ENCODE measurements around the gene CYP3A7.
"Not testable (repeated sequence)": the region's sequence is repeated elsewhere in the genome, so short reads cannot be mapped to it uniquely, and the experiment has no call there.

The CYP3A7 gene

DNA sequence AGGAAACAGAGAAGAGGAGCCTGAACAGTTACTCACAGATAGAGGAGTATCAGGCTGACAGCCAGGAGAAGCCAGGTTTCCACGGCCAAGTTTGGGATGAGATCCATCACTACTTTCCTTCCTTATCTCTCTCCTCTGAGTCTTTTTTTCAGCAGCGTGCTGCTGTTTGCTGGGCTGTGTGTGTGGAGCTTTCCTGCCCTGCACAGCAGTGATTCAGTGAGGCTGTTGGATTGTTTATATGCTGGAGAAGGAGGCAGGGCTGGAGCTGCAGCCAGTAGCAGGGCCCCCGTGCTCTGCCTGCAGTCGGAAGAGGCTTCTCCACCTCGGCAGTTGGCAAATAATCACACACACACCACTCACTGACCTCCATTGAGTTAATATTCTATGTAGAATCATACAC lies at the start of gene CYP3A7:
Gene CYP3A7, minus strand, starts transcription at position 210 of the 400 bp plus-strand sequence. Its CDS starts 103 bp downstream, at position 107.
- no peak for ATAC-seq
- DNase-seq = no peak

DNA sequence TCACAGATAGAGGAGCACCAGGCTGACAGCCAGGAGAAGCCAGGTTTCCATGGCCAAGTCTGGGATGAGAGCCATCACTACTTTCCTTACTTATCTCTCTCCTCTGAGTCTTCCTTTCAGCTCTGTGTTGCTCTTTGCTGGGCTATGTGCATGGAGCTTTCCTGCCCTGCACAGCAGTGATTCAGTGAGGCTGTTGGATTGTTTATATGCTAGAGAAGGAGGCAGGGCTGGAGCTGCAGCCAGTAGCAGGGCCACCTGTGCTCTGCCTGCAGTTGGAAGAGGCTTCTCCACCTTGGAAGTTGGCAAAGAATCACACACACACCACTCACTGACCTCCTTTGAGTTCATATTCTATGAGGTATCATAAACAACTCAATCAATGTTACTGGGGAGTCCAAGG lies 49.0 kb upstream of the CYP3A7 start, which contains the start of gene CYP3A4:
Gene CYP3A4, minus strand, starts transcription at position 178 of the 400 bp plus-strand sequence. Its CDS starts 103 bp downstream, at position 75.
- no peak for ATAC-seq
- DNase-seq = no peak

DNA sequence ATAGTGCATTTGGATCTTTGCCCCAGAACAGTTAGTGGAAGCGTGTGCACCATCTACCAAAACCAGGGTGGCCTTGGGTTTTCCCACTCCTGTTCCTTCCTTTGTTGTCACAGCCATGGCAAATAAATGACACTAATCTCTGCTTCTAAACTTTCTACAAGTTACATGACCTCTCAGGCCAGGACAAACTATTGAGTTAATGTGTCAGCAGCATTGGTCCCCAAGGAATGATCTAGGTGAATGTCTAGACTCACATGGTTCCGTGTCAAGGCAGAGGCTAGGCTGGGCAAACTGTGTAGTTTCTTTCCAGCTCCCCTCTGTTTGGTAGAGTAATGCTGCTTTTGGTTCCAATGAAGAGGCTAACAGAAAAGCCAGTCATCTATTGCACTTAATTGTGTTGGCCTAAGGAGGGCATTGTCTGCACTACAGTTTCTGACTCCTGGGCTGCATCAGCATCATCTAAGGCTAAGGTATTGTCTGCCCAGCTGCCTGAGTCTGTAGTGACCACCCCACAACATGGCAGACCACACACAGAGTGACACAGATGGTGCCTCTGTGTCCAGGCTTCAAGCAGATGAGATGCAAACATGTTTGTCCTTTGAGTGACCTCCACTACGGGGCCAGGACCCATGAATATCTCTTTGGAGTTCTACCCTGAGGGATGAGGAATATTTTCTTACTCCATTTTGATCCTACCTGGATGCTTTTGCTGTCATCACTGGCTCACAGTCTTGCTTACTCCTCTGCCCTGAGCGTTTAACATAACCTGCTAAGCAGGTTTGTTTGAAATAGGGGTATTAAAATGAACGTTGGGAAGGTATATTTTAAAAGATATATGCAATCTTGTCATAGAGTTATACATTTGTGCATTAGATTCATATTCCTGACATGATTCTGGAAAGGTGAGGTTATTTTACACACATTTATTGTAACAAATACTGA lies 47.3 kb upstream of the CYP3A7 start:
- DNase-seq = no peak

DNA sequence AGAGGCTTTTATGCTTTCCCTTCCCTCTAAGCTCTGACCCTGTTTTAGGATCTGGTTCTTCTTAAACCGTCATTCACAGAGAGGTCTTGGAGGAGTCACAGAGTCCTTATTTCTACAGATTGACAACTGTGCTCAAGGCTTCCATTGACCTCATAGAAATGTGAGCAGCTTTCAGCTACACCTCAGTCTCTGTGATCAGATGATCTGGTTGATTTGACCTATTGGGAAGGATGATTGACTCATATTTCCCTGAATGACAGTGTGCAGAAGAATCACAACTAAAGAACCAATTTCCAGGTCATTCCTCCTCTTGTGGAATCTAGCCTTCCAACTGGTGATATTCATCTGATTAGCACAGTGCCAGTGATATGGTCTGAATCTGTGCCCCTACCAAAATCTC lies 45.6 kb upstream of the CYP3A7 start:
- DNase-seq (no peak), ATAC-seq (peak; percentile 59)

More for the DNA sequence above, 47.3 kb upstream of the CYP3A7 start:
- ATAC-seq = no peak

DNA sequence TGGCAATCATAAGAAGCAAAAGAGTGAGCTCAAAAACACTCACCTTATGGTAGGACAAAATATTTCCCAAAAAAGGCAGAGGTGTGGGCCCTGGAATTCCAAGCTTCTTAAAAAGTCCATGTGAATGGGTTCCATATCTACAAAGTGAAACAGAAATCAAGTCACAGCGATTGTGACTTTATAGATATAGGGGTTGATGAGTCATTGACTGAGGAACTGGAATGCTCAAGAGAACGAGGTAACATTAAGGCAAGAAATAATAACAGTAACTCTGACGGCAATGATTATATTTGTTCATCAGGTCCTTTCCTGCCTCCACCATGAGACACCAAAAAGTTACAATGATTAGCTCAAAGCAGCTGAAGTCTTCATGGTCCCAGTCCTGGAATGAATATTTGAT lies 45.0 kb upstream of the CYP3A7 start:
- no peak for ATAC-seq
- DNase-seq = no peak

DNA sequence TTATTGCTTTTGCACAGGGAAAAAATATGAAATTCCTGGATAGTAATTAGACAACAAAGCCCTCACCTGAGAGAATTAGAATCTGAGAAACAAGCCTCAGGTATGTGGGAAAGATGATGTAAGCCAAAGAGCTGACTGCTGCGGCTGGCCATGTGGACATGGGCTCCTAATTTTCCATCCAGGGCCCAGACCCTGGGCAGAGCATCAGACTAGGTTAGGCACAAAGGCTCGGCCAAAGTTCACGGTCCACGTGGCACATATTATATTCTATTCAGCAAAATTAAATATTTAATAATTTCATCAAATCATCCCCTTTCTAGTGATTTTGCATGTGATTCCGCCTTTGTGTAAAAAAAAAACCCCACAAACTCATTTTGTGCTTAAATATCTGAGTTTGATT lies 43.9 kb upstream of the CYP3A7 start:
- ATAC-seq (no peak), DNase-seq (no peak)

DNA sequence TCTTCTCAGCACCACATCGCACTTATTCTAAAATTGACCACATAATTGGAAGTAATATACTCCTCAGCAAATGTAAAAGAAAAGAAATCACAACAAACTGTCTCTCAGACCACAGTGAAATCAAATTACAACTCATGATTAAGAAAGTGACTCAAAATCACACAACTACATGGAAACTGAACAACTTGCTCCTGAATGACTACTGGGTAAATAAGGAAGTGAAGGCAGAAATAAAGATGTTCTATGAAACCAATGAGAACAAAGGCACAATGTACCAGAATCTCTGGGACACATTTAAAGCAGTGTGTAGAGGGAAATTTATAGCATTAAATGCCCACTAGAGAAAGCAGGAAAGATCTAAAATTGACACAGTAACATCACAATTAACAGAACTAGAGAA lies 38.4 kb upstream of the CYP3A7 start:
- ATAC-seq, DNase-seq: not testable (repeated sequence)

DNA sequence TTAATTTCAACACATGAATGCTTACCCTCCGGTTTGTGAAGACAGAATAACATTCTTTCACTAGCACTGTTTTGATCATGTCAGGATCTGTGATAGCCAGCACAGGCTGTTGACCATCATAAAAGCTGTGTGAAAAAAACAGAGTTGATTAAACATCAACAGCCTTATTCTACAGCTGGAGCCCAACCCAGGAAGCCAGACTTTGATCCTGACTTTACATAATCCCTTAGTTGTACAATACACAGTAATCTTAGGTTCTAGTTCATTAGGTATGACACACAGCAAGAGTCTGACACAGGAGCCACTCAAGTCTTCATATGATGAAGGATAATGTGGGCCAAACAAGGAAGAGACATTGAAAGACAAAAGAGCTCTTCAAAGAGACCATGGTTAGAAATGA lies 37.6 kb upstream of the CYP3A7 start:
- ATAC-seq (no peak), DNase-seq (no peak)

DNA sequence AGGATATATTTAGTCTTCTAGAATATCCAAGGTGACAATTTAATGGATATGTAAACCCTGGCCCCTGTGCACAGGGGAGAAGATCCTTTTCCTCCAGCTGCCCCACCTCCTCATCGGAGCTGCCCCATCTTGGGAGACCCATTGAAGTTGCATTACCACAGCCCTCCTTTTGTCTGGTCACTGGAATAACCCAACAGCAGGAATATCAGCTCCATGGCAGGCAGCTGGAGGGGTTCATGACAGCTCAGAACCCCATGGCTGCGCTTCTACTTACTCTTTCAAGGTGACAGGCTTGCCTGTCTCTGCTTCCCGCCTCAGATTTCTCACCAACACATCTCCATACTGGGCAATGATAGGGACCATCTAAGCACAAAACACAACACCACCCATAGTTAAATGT lies 34.5 kb upstream of the CYP3A7 start:
- DNase-seq, ATAC-seq: not testable (repeated sequence)

DNA sequence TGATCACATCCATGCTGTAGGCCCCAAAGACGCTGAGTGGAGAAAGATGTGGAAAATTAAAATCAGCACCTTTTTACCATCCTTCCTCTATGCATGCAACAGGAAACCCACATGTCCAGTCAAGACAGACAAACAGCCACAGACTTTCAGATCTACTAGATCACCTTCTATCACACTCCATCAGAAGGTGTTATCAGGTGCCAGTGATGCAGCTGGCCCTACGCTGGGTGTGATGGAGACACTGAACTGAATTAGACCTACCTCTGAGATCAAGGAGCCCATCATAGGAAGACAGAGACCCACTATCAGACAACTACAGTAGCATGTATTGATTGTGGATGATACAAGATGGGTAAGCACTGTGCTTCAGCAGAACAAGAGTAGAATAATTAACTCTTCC lies 33.5 kb upstream of the CYP3A7 start:
- DNase-seq (no peak), ATAC-seq (no peak)

DNA sequence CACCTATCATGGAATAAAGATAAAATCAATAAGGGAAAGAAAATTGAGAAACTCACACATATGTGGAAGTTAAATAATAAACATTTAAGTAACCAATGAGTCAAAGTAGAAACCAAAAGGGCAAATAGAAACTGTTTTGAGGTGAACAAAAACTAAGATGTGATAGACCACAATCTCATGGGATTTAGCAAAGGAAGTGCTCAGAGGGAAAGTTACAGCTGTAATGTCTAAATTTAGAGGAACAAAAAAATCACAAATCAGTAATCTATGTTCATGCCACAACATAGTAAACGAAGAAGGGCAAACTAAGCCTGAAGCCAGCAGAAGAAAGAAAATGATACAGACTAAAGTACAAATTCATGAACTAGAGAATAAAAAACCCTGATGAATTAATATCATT lies 32.7 kb upstream of the CYP3A7 start:
- DNase-seq = no peak
- ATAC-seq = no peak

DNA sequence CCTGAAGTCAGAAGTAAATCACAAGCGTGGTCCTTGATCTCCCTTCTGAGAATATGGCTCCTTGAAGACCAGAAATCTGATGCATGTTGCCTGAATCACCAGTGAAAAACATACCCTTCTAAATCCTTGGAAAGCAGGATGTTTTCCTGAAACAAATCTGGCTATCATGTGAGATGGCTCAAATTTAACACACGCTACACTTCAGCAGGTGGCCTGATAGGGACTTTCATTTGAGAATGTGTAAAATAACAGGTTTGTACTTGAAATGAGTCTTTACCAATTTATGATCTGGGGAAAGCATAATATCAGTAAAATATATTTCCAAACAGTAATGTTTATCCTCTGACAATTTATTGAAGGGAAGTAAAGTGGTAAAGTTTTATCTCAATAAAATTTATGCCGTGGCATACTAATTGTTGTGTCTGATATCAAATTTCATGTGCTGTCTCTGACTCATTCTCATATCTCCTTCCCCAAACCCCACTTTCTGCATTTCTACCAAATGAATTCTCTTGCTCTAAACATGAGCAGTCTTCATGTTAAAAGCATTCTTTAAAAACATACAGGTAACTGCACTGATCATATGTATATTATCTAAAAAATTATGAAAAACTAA lies 31.6 kb upstream of the CYP3A7 start:
- DNase-seq = no peak
- no peak for ATAC-seq

DNA sequence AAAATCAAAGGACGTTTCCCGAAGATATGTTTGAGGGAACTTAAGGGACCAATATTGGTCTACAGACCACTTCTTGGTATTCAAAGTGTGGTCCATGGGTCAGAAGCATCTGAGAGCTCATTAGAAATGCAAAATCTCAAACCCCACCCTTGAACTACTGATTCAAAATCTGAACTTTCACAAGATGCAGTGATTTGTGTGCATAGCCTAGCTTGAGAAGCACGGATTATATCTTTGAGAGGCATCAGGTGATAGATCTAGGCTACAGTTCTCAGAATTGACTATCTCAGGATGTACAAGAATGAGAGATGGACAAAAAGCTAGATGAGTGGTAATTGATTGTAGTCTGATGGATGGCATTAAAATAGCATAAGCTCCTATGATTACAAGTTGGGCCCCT lies 29.5 kb upstream of the CYP3A7 start:
- ATAC-seq (no peak), DNase-seq (no peak)

DNA sequence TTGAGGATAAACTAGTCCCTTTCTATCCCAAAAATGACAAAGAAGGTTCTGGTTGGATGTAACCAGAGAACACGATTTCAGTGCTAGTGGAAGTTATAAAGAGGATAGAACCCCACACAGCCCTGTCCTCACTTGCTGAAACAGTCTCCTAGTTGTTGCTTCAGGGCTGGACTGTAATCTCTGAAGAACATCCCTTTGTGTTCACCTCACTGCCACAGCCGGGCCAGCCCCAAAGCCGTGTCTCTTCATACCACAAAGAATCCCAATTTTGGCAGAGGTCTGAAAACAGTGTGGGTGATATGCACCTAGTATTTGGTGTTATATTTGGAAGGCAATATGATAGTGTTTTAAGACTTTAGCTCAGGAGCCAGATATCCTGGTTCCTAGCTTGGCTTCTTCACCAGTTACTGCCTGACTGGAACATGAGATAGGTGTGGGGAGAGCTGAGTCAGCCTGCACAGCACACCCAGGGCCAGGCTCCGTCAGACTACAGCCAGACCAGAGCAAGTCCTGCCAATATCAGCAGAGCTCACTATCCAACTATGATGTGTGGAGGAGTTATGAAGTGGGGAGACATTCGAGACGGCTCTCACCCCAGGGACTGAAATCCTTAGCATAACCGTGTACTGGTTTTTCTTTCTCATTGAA lies 27.8 kb upstream of the CYP3A7 start:
- DNase-seq (no peak), ATAC-seq (no peak)

DNA sequence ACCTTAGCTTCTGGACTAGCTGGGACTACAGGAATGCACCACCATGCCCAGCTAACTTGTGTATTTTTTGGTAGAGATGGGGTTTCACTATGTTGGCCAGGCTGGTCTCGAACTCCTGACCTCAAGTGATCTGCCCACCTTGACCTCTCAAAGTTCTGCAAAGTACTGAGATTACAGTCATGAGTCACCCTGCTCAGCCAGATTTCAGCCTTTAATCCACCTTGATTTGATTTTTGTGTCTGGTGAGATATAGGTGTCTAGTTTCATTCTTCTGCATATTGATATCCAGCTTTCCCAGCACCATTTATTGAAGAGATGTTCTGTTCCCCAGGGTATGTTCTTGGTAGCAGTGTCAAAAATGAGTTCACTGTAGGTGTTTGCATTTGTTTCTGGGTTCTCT lies 20.1 kb upstream of the CYP3A7 start:
- ATAC-seq (no peak), DNase-seq (no peak)

DNA sequence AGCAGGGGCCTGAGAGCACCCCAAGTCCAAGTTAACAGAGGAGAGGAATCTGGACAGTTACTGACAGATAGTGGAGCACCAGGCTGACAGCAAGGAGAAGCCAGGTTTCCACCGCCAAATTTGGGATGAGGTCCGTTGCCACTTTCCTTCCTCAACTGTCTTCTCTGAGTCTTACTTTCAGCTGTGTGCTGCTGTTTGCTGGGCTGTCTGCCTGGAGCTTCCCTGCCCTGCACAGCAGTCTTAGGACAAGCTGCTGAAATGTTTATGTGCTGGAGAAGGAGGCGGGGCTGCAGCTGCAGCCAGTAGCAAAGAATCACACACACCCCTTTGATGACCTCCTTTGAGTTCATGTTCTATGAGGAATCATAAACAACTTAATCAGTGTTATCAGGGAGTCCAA lies 17.4 kb upstream of the CYP3A7 start:
- no peak for DNase-seq

DNA sequence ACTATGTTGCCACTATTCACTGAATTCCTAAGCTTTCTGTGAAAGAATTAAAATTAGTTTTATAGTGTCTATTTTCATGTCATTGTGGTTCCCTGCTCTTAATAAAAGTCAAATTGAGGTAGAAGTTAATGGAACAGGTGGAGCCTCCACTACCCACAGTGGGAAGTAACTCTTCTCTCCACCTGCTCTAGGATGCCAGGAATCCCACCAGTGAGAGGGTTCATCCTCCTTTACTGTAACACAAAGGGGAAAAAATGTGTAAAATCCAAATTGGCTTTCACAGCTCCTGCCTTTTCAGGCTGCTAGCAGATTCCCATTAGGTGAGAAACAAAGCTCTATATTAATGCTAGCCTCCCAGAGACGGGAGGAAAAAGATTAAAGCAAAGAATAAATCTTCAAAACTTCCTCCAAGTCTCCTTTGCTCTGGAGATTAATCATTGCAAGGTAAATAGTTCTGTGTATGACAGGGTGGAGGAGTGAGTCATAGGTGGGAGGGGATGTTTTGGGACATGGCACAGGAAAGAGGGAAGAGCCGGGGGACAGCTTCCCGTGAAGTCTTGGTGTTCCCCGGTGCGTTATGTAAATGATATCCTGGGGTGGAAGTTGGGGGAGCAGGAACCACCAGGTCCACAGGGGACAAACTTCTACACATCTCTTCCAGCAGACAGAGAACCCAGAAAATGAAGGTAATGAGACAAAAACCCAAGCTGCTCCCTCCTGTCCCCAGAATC lies 16.5 kb upstream of the CYP3A7 start:
- not testable (repeated sequence) for ATAC-seq, DNase-seq

More for the DNA sequence above, 17.4 kb upstream of the CYP3A7 start:
- no peak for ATAC-seq

DNA sequence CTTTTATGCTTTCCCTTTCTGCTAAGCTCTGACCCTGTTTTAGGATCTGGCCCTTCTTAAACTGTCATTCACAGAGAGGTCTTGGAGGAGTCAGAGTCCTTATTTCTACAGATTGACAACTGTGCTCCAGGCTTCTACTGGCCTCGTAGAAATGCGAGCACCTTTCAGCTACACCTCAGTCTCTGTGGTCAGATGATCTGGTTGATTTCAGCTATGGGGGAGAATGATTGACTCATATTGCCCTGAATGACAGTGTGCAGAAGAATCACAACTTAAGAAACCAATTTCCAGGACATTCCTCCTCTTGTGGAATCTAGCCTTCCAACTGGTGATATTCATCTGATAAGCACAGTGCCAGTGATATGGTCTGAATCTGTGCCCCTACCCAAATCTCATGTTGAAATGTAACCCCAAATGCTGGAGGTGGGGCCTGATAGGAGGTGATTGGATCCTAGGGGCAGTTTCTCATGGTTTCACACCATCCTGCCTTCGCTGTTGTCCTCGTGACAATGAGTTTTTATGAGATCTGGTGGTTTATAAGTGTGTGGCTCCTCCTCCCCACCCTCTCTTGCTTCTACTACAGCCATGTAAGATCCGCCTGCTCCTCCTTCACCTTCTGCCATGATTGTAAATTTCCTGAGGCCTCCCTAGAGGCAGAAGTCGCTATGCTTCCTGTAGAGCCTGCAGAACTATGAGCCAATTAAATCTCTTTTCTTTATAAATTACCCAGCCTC lies 14.0 kb upstream of the CYP3A7 start:
- DNase-seq = no peak
- ATAC-seq = peak; percentile 74

DNA sequence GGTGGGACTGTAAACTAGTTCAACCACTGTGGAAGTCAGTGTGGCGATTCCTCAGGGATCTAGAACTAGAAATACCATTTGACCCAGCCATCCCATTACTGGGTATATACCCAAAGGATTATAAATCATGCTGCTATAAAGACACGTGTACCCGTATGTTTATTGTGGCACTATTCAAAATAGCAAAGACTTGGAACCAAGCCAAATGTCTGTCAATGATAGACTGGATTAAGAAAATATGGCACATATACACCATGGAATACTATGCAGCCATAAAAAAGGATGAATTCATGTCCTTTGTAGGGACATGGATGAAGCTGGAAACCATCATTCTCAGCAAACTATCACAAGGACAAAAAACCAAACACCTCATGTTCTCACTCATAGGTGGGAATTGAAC lies 11.9 kb upstream of the CYP3A7 start:
- DNase-seq, ATAC-seq: not testable (repeated sequence)

DNA sequence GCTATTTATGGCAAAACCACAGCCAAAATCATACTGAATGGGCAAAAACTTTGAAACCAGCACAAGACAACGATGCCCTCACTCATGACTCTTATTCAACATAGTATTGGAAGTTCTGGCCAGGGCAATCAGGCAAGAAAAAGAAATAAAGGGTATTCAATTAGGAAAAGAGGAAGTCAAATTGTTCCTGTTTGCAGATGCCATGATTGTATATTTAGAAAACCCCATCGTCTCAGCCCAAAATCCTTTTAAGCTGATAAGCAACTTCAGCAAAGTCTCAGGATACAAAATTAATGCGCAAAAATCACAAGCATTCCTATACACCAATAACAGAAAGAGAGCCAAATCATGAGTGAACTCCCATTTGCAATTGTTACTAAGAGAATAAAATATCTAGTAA lies 10.4 kb upstream of the CYP3A7 start:
- not testable (repeated sequence) for DNase-seq, ATAC-seq

DNA sequence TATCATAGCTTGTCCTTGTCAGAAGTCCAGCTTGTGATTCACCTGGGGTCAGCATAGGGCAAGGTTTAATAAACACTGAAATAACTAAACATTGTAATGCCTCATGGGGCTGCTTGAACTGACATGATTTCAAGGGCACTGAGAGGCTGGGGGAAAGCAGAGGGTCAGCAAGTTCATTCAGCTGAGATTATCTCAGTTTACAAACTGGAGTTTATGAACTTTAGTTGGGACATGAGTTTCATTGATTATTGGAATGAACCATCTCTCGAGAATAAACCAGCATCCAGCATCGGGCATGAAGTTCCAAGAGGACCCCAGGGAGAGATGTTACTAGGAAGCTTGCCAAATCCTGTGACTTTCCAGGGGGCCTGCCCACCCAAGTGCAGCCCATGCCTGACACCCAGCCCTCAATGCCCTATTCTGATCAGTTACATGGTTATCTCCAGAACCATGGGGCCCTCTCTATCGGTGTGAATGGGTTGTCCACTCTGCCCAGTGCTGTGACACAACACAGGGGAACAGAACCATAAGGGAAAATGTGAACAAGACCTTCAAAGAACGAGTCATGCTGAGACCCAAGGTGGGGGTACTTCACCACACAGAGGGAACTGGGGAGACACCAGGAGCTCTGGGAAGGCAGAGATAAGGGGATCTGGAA lies 7.9 kb upstream of the CYP3A7 start:
- ATAC-seq (no peak), DNase-seq (no peak)

Data from stimulated activated naive CD8-positive, alpha-beta T cell treated with anti-CD3 and anti-CD28 coated beads, Interleukin-15, Interleukin-2, amounts not matched to agents 100 U/mL and 50 U/mL, for 24 hours (primary cell).